ENCODE results near the gene ADAP1. TPM values are rescaled to one million over a fixed set of nuclear protein-coding genes. Genes with fewer than 3 reads are reported as not detected.

Gene ADAP1
- total and polyA plus RNA-seq, 2 of the 13 experiments (the other 11 are each of a cell fraction or from before 2014, with no cell fraction given), result 10.5 to 24.6 TPM

GRCh38 chr7:964401-965231 lies 10.1 kb upstream of the ADAP1 start (continued):
- peak; percentile 61 for TF ChIP-seq ZNF280D (CRISPR knock-in tag; IDR thresholded peaks at IDR 0.05)
- no peak for TF ChIP-seq AKNA (CRISPR knock-in tag; IDR thresholded peaks at IDR 0.05; ENCODE audit: borderline replicate concordance)
- TF ChIP-seq ZNF253 (CRISPR knock-in tag; IDR thresholded peaks at IDR 0.05; ENCODE audit: borderline replicate concordance), result 0 out of 2 replicates have a peak, but pooled peaks have one; percentile 34
- no peak for TF ChIP-seq ZNF256 (CRISPR knock-in tag; conservative IDR thresholded peaks at IDR 0.05)
- peak; percentile 22; the same call in 1 of the 2 replicates for TF ChIP-seq ZNF232 (CRISPR knock-in tag; IDR thresholded peaks at IDR 0.05; ENCODE audit: borderline replicate concordance)
- TF ChIP-seq GRHL1 (CRISPR knock-in tag; conservative IDR thresholded peaks at IDR 0.05), result no peak
- peak; percentile 11; the same call in 1 of the 2 replicates for TF ChIP-seq ZNF362 (CRISPR knock-in tag; IDR thresholded peaks at IDR 0.05; ENCODE audit: borderline replicate concordance)
- TF ChIP-seq SALL1 (CRISPR knock-in tag; IDR thresholded peaks at IDR 0.05), result peak; percentile 45
- TF ChIP-seq POLR2G (IDR thresholded peaks at IDR 0.05; ENCODE audit: low read depth, low read length), result peak; percentile 40; the same call in 1 of the 2 replicates
- peak; percentile 71; the same call in 1 of the 2 replicates for TF ChIP-seq NFKB2 (CRISPR knock-in tag; IDR thresholded peaks at IDR 0.05; ENCODE audit: borderline replicate concordance)
- TF ChIP-seq HNRNPLL (IDR thresholded peaks at IDR 0.05; ENCODE audit: low read depth, low read length, poor library complexity, severe bottlenecking), result peak; percentile 21
- no peak for TF ChIP-seq ZNF547 (CRISPR knock-in tag; IDR thresholded peaks at IDR 0.05)
- no peak for TF ChIP-seq BHLHE40 (IDR thresholded peaks at IDR 0.05; ENCODE audit: low read length)
- TF ChIP-seq E2F1 (CRISPR knock-in tag; IDR thresholded peaks at IDR 0.05), result 0 out of 2 replicates have a peak, but pooled peaks have one; percentile 19
- TF ChIP-seq PITX1 (CRISPR knock-in tag; IDR thresholded peaks at IDR 0.05), result 0 out of 2 replicates have a peak, but pooled peaks have one; percentile 36
